ENCODE data around the gene HILPDA. TPM values are rescaled to one million over a fixed set of nuclear protein-coding genes. Genes with fewer than 3 reads are reported as not detected.

HILPDA gene
- total RNA-seq, 1 donor: 13.8 TPM

GRCh38 chr7:128431221-128431620, 24.5 kb upstream of the HILPDA start:
- Histone ChIP-seq H3K27ac (ENCODE audit: low read depth, low read length) (no peak overlapping the region), H3K36me3 (ENCODE audit: insufficient read depth, low read length) (no peaks in the 10 kb centered on the region), H3K4me2 (ENCODE audit: insufficient read depth, low read length) (no peak overlapping the region), H3K4me3 (ENCODE audit: insufficient read depth, low read length) (no peak overlapping the region), H4K20me1 (ENCODE audit: insufficient read depth, low read length) (no peaks in the 10 kb centered on the region), H3K79me2 (ENCODE audit: insufficient read depth, low read length) (no peaks in the 10 kb centered on the region), H3K9me3 (ENCODE audit: low read depth, low read length) (no peaks in the 10 kb centered on the region), H2AFZ (ENCODE audit: low read length) (peak overlapping the region; percentile 51), H3K27me3 (ENCODE audit: insufficient read depth, low read length) (peaks cover 2% of the 10 kb centered on the region), H3K4me1 (ENCODE audit: insufficient read depth, low read length) (no peaks in the 10 kb centered on the region)
- DNase-seq (ENCODE audit: insufficient read length, low spot score, missing footprints): peak; percentile 35
- TF ChIP-seq CTCF (IDR thresholded peaks at IDR 0.05; ENCODE audit: extremely low read depth, low read depth, low read length): no peak

- no peak for DNase-seq (ENCODE audit: insufficient read length, low spot score, missing footprints)
- Histone ChIP-seq H3K27me3 (ENCODE audit: insufficient read depth, low read length) (peaks cover 2% of the 10 kb centered on the region), H4K20me1 (ENCODE audit: insufficient read depth, low read length) (no peaks in the 10 kb centered on the region), H2AFZ (ENCODE audit: low read length) (peak overlapping the region; percentile 51), H3K4me1 (ENCODE audit: insufficient read depth, low read length) (no peaks in the 10 kb centered on the region), H3K4me3 (ENCODE audit: insufficient read depth, low read length) (no peak overlapping the region), H3K27ac (ENCODE audit: low read depth, low read length) (no peak overlapping the region), H3K9me3 (ENCODE audit: low read depth, low read length) (no peaks in the 10 kb centered on the region), H3K36me3 (ENCODE audit: insufficient read depth, low read length) (no peaks in the 10 kb centered on the region), H3K79me2 (ENCODE audit: insufficient read depth, low read length) (no peaks in the 10 kb centered on the region), H3K4me2 (ENCODE audit: insufficient read depth, low read length) (no peak overlapping the region)
- no peak for TF ChIP-seq CTCF (IDR thresholded peaks at IDR 0.05; ENCODE audit: extremely low read depth, low read depth, low read length)
These were observed 23.9 kb upstream of the HILPDA start for GRCh38 chr7:128431754-128432153.

GRCh38 chr7:128434413-128435326, 21.0 kb upstream of the HILPDA start:
- Histone ChIP-seq H3K4me1 (ENCODE audit: insufficient read depth, low read length) (no peaks in the 10 kb centered on the region), H3K4me3 (ENCODE audit: insufficient read depth, low read length) (no peak overlapping the region), H3K79me2 (ENCODE audit: insufficient read depth, low read length) (no peaks in the 10 kb centered on the region), H2AFZ (ENCODE audit: low read length) (no peak overlapping the region), H3K9me3 (ENCODE audit: low read depth, low read length) (no peaks in the 10 kb centered on the region), H3K27ac (ENCODE audit: low read depth, low read length) (no peak overlapping the region), H4K20me1 (ENCODE audit: insufficient read depth, low read length) (no peaks in the 10 kb centered on the region), H3K27me3 (ENCODE audit: insufficient read depth, low read length) (peaks cover 2% of the 10 kb centered on the region), H3K4me2 (ENCODE audit: insufficient read depth, low read length) (no peak overlapping the region), H3K36me3 (ENCODE audit: insufficient read depth, low read length) (no peaks in the 10 kb centered on the region)
- no peak for DNase-seq (ENCODE audit: insufficient read length, low spot score, missing footprints)
- no peak for TF ChIP-seq CTCF (IDR thresholded peaks at IDR 0.05; ENCODE audit: extremely low read depth, low read depth, low read length)

- Histone ChIP-seq H3K36me3 (ENCODE audit: insufficient read depth, low read length) (no peaks in the 10 kb centered on the region), H3K4me3 (ENCODE audit: insufficient read depth, low read length) (no peak overlapping the region), H3K4me2 (ENCODE audit: insufficient read depth, low read length) (no peak overlapping the region), H3K9me3 (ENCODE audit: low read depth, low read length) (no peaks in the 10 kb centered on the region), H2AFZ (ENCODE audit: low read length) (no peak overlapping the region), H4K20me1 (ENCODE audit: insufficient read depth, low read length) (no peaks in the 10 kb centered on the region), H3K27me3 (ENCODE audit: insufficient read depth, low read length) (peaks cover 2% of the 10 kb centered on the region), H3K79me2 (ENCODE audit: insufficient read depth, low read length) (no peaks in the 10 kb centered on the region), H3K4me1 (ENCODE audit: insufficient read depth, low read length) (no peaks in the 10 kb centered on the region), H3K27ac (ENCODE audit: low read depth, low read length) (no peak overlapping the region)
- DNase-seq (ENCODE audit: insufficient read length, low spot score, missing footprints): no peak
- no peak for TF ChIP-seq CTCF (IDR thresholded peaks at IDR 0.05; ENCODE audit: extremely low read depth, low read depth, low read length)
These were observed 20.4 kb upstream of the HILPDA start for GRCh38 chr7:128435327-128435686.

Data from osteoblast (primary cell).